ENCODE measurements around the gene RNF220.

- no peak for TF ChIP-seq CTCF (optimal IDR thresholded peaks at IDR 0.05 in 1 of 3, IDR thresholded peaks at IDR 0.05 in 1 of 3, conservative IDR thresholded peaks at IDR 0.05 in 1 of 3; ENCODE audit: extremely low read depth in 1 of 3, insufficient read depth in 2 of 3, low read length in 3 of 3)
- no peak for TF ChIP-seq EZH2 (IDR thresholded peaks at IDR 0.05; ENCODE audit: low read length)
Measured at GRCh38 chr1:44549510-44549909, 144.5 kb downstream of the RNF220 start.
